Iris pigment epithelial cell (primary cell): ENCODE results near the gene CYREN.
A peak's percentile ranks its signal among the peaks of the same experiment; 100 is the strongest.
"Not testable (repeated sequence)": the region's sequence is repeated elsewhere in the genome, so short reads cannot be mapped to it uniquely, and the experiment has no call there.

Experiments used
- DNase-seq: peaks from one replicate; pipeline ENCODE4 v3.0.0-alpha.2; 2011; ENCODE audit warnings: low read depth

CYREN gene

GRCh38 chr7:135177028-135177696, 6.7 kb upstream of the CYREN start:
- no peak for DNase-seq

DNA sequence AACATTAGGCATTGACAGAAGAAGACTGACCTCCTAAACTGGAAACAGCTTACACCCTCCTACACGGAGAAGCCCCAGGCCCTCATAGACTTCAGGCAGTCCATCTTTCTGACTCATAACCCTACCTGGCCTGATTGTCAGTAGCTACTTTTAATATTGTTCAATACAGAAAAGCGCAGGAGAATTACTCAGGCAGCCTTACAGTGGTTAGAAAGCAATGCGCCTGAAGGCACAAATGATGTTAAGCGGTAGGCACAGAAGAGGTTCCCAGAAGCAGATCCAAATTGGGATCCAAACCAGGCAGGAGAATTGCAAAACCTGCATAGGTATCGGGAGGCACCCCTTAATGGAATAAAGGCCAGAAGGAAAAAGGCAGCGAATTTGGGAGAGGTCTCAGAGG, 5.4 kb upstream of the CYREN start:
- DNase-seq: no peak

- DNase-seq: no peak
Measured at GRCh38 chr7:135174941-135175340, 4.4 kb upstream of the CYREN start.

- DNase-seq: not testable (repeated sequence)
Measured at GRCh38 chr7:135173916-135174315, 3.4 kb upstream of the CYREN start.

- peak; percentile 52 for DNase-seq
Measured at GRCh38 chr7:135171581-135172291, 1.2 kb upstream of the CYREN start.

DNA sequence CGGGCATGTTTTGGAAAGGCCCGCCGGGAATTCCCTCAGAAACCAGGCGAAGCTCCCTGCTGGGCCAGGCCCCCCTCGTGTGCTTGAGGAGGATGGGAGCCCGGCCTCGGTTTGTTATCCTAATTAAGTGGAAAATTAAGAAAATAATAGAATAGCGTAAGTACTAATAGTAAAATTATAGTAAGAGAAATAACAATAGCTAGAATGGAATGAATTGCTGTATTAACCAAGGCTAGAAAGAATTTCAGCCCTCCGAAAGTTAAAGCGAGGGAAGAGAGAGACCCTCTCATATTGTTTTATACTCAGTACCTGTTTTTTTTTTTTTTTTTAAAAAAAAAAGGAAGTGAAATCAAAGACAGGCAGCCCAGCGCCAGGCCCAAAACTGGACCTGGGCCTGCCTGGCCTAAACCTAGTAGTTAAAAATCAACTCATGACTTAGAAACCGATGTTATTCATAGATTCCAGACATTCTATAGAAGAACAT, 533 bp upstream of the CYREN start:
- DNase-seq: not testable (repeated sequence)

- DNase-seq: peak; percentile 57
Measured at GRCh38 chr7:135169964-135170273, 588 bp downstream of the CYREN start.

- DNase-seq: peak; percentile 52
Measured at GRCh38 chr7:135169141-135169963, 1.2 kb downstream of the CYREN start.

- DNase-seq: no peak
Measured at GRCh38 chr7:135168489-135169140, 1.9 kb downstream of the CYREN start.

GRCh38 chr7:135168001-135168400, 2.5 kb downstream of the CYREN start:
- DNase-seq: no peak

DNA sequence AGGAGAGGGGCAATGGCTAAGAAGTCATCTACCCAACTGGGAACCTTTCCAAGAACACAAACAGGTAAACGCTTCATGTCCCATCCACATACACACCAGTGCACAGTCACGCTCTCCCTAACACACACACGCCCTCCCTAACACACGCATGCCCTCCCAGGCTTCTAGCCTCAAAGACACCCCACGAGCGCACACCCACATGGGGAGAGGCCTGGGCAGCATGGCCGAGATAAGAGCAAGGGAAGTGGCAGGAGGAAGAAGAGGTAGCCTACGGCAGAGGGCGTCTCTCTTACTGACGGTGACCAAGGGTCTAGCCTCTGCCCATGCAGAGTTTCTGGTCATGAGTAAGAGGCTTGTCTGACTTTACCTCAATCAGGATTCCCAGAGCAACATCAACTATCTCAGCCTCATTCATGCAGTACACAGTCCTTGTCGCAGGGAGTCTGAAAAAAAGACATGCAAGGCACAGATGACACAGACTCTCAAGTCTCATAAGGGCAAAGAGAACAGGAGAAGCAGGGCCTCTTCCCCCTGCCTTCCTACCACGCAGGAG, 3.1 kb downstream of the CYREN start:
- no peak for DNase-seq

GRCh38 chr7:135166338-135166990, 4.0 kb downstream of the CYREN start:
- DNase-seq: no peak

GRCh38 chr7:135165862-135166261, 4.6 kb downstream of the CYREN start:
- DNase-seq: no peak

DNA sequence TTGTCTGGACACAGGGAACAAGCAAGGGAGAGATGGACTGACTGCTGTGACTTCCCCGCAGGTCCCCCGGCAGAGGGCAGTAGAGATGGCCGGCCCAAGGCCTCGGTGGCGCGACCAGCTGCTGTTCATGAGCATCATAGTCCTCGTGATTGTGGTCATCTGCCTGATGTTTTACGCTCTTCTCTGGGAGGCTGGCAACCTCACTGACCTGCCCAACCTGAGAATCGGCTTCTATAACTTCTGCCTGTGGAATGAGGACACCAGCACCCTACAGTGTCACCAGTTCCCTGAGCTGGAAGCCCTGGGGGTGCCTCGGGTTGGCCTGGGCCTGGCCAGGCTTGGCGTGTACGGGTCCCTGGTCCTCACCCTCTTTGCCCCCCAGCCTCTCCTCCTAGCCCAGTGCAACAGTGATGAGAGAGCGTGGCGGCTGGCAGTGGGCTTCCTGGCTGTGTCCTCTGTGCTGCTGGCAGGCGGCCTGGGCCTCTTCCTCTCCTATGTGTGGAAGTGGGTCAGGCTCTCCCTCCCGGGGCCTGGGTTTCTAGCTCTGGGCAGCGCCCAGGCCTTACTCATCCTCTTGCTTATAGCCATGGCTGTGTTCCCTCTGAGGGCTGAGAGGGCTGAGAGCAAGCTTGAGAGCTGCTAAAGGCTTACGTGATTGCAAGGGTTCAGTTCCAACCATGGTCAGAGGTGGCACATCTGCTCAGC, 6.0 kb downstream of the CYREN start:
- no peak for DNase-seq

DNA sequence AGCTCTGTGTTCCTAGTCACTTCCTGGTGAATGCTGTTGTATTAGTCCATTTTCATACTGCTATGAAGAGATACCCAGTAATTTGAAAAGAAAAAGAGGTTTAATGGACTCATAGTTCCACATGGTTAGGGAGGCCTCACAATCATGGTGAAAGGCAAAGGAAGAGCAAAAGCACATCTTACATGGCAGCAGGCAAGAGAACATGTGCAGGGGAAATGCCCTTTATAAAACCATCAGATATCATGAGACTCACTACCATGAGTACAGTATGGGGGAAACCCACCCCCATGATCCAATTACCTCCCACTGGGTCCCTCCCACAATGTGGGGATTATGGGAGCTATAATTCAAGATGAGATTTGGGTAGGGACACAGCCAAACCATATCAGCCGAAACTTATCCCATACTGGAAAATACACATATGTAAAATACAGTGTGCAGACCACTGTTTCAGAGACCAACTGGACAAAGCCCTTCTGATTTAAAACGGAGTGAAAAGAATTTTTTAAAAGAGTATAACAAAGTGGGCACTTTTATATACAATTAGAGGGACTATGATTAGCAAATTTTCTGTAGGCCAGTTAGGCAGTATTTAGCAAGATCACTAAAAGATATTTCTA, 8.0 kb downstream of the CYREN start:
- DNase-seq: no peak

DNA sequence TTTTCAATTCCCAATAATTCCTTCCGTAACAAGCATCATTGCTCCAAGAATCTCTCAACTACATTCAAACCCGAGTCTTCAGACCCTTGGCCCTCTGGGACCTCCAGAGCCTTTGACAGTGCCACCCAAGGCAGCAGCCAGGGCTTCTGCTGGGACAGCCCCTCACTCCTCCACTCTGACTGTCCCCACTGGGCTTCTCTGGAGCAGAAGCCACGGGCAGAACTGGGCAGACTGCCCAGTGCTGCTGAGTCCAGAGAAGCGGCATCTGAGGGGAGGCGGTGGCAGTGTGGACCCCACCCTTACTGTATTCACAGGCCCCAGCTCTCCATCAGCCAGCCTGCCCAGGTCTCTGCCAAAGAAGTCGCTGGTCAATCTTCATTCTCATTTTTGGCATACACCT, 8.8 kb downstream of the CYREN start:
- DNase-seq: no peak

DNA sequence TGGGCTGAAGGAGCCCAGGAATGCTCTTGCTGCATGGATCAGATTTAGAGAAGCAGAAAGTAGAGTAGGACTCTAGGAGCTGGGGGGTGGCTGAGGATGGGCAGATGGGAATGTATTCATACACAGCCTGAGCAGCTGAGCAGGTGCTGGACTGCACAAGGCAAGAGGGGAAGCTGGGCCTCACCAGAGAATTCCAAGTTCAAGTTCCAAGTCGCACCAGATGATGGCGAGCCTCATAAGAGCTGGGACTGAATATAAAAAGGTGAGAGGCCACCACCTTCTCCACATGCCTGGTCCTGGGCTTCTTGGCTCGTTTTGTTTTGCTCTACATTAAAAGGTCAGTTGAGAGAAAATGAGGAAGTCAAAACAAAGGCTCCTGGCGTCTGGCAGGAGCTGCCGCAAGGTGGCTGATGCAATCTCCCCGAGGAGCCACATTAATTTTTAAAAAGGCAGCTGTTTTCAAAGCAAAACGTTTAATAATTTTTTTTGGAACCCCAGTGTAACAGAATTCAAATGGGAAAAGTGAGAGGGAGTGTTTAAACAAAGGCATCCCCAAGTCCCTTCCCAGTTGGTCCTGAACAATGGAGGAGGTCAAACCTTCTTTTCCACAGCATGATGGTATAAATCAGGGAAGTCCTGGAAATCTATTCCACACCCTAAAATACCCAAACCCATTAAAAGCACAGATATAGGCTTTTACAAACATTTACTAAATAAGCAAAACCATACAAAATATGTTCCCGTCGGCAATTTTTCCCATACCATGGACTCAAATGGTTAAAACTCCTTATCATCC, 9.5 kb downstream of the CYREN start:
- peak; percentile 37 for DNase-seq

DNA sequence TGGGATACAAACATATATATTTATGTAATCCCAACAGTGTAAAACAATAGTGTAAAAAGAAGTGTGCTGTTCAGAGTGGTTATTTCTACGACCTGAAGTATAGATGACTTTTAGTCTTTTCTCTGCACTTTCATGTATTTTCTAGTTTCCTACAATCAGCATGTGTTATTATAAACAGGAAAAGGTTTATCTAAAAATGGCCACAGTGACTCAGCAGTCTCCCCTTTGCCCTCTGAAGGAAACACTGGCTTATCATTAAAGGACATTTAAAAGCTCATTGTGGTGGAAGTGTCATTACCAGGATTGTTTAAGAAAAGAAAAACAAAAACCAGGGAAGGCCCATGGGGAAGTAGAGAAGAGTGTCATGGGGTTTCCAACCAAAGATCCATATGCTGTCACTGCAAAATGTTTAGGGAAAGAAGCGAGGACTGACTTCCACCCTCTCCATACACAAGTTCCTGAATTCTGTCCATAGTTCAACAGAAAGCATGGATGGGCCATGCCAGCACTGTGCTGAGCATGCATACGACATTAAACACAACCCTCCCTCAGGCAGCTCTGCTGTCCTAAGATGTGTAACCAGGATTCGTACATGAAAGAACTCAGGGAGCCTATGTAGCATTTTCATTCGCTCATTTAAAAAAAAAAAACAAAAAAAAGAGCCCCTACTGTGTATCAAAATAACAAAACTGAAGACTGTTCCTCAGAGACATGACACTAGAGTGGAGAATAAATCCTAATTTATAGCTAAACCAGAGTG, 10.2 kb downstream of the CYREN start:
- DNase-seq: peak; percentile 71
